Brain microvascular endothelial cell (primary cell): ENCODE results near the gene ANKRD18B.

Experiments used
- DNase-seq: peaks from one replicate; pipeline ENCODE4 v3.0.0-alpha.2; 2020
- H3K27ac ChIP-seq: fragments of 250-450 bp; sonication (Bioruptor Pico); 2 replicates; pipeline ENCODE4 v1.5.1; 2020; ENCODE audit warnings: mild to moderate bottlenecking, moderate library complexity
- H3K27me3 ChIP-seq: fragments of 250-450 bp; sonication (Bioruptor Pico); replicated peaks from 2 replicates; pipeline ENCODE4 v1.5.1; 2020; ENCODE audit warnings: mild to moderate bottlenecking
- H3K36me3 ChIP-seq: fragments of 250-450 bp; sonication (Bioruptor Pico); replicated peaks from 2 replicates; pipeline ENCODE4 v1.5.1; 2020; ENCODE audit warnings: mild to moderate bottlenecking
- H3K4me3 ChIP-seq: 2 replicates; pipeline ENCODE4 v1.5.1; 2011; ENCODE audit warnings: low read depth, mild to moderate bottlenecking, control low read depth, low read length, moderate library complexity
- CTCF ChIP-seq: IDR thresholded peaks from 2 replicates; pipeline ENCODE4 v1.5.1; 2011; ENCODE audit warnings: low read depth, mild to moderate bottlenecking, moderate library complexity, low read length, control low read depth, inconsistent platforms; ENCODE audit errors: missing control alignments
- in situ Hi-C: cut with HindIII; loops from 2 replicates; pipeline ENCODE4 v1.10.0; 2017; ENCODE audit warnings: low sequenced_read_pairs, low pct_ligation_motif_present

Gene ANKRD18B

GRCh38 chr9:33619666-33620404 is 95.8 kb downstream of the ANKRD18B start:
- in situ Hi-C loops: no loop called here
- Histone ChIP-seq H3K27ac (no peak overlapping the region), H3K4me3 (no peak overlapping the region), H3K27me3 (no peaks in the 10 kb centered on the region), H3K36me3 (no peaks in the 10 kb centered on the region)
- peak; percentile 72 for DNase-seq
- no peak for TF ChIP-seq CTCF

- Histone ChIP-seq H3K27ac (no peak overlapping the region), H3K27me3 (no peaks in the 10 kb centered on the region), H3K4me3 (no peak overlapping the region), H3K36me3 (no peaks in the 10 kb centered on the region)
- in situ Hi-C loops: no loop called here
- peak; percentile 22 for DNase-seq
- no peak for TF ChIP-seq CTCF
These were observed 96.8 kb downstream of the ANKRD18B start for GRCh38 chr9:33620738-33621439.
